Kidney capillary endothelial cell (primary cell): ENCODE measurements around the gene ATP6V1B1.
"Not testable (repeated sequence)": the region's sequence is repeated elsewhere in the genome, so short reads cannot be mapped to it uniquely, and the experiment has no call there.

Experiments
- DNase-seq: peaks from one replicate; pipeline ENCODE4 v3.0.0-alpha.2; 2018; ENCODE audit warnings: low spot score

The ATP6V1B1 gene

DNA sequence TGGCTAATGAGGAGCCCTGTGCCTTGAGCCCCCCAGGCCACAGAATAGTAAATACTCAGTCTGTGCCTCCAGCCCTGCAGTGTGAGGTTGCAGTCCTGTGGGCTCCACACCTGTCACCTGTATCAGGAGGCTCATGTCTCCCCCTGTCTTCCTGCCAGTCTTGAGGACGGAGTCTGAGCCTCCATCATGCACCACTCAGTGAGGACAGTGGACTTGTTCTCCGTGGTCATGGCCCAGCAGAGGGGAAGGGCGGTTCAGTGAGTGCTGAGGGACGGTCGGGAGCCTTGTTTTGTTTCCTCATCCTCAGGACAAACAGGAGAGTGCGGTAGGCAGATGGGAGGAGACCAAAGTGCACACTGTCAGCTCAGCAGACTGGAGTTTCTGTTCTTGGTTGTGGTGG is 76.1 kb downstream of the ATP6V1B1 start:
- DNase-seq = not testable (repeated sequence)
